HepG2 (cell line): ENCODE measurements around the gene SEMA3F.

Source experiments
- ARNTL ChIP-seq: sonication (generic); formaldehyde crosslinking; IDR thresholded peaks from 2 replicates; pipeline ENCODE4 v1.4.0; 2020; ENCODE audit warnings: mild to moderate bottlenecking, missing genetic modification reagents
- TAF1 ChIP-seq: sonication (generic); formaldehyde crosslinking; IDR thresholded peaks from 2 replicates; pipeline ENCODE4 v1.4.0; 2020; ENCODE audit warnings: missing genetic modification reagents
- ZNF33B ChIP-seq: sonication (generic); formaldehyde crosslinking; IDR thresholded peaks from 2 replicates; pipeline ENCODE4 v1.5.1; 2020; ENCODE audit warnings: mild to moderate bottlenecking, missing genetic modification reagents
- ZSCAN20 ChIP-seq: sonication (generic); formaldehyde crosslinking; IDR thresholded peaks from 2 replicates; pipeline ENCODE4 v1.4.0; 2020; ENCODE audit warnings: missing genetic modification reagents, mild to moderate bottlenecking, borderline replicate concordance
- TF ChIP-seq, protein P1 (sequence below): sonication (generic); formaldehyde crosslinking; IDR thresholded peaks from 2 replicates; pipeline ENCODE4 v1.4.0; 2020; ENCODE audit warnings: missing genetic modification reagents, borderline replicate concordance
- TF ChIP-seq, protein P2 (sequence below): sonication (generic); formaldehyde crosslinking; IDR thresholded peaks from 2 replicates; pipeline ENCODE4 v1.5.0; 2020; ENCODE audit warnings: mild to moderate bottlenecking, missing genetic modification reagents, moderate library complexity

DNA sequence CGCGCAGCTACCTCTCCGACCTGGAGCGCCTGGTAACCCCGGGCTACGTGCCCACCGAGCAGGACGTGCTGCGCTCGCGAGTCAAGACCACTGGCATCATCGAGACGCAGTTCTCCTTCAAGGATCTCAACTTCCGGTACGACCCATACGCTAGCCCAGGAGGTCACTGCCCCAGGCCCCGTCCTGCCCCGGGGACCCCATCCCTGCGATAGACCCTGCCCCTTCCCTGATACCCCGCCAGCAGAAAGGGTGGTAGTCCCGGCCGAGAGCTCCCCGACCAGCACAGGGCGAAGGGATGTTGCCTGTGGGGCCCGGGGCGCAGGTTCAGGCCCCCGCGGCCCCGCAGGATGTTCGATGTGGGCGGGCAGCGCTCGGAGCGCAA lies 38.6 kb downstream of the SEMA3F start:
- TF ChIP-seq ARNTL, result no peak
- TF ChIP-seq ZNF33B, result no peak
- no peak for TF ChIP-seq ZSCAN20 (CRISPR knock-in tag)
- no peak for TF ChIP-seq TAF1 (CRISPR knock-in tag)
- TF ChIP-seq, protein P1, sequence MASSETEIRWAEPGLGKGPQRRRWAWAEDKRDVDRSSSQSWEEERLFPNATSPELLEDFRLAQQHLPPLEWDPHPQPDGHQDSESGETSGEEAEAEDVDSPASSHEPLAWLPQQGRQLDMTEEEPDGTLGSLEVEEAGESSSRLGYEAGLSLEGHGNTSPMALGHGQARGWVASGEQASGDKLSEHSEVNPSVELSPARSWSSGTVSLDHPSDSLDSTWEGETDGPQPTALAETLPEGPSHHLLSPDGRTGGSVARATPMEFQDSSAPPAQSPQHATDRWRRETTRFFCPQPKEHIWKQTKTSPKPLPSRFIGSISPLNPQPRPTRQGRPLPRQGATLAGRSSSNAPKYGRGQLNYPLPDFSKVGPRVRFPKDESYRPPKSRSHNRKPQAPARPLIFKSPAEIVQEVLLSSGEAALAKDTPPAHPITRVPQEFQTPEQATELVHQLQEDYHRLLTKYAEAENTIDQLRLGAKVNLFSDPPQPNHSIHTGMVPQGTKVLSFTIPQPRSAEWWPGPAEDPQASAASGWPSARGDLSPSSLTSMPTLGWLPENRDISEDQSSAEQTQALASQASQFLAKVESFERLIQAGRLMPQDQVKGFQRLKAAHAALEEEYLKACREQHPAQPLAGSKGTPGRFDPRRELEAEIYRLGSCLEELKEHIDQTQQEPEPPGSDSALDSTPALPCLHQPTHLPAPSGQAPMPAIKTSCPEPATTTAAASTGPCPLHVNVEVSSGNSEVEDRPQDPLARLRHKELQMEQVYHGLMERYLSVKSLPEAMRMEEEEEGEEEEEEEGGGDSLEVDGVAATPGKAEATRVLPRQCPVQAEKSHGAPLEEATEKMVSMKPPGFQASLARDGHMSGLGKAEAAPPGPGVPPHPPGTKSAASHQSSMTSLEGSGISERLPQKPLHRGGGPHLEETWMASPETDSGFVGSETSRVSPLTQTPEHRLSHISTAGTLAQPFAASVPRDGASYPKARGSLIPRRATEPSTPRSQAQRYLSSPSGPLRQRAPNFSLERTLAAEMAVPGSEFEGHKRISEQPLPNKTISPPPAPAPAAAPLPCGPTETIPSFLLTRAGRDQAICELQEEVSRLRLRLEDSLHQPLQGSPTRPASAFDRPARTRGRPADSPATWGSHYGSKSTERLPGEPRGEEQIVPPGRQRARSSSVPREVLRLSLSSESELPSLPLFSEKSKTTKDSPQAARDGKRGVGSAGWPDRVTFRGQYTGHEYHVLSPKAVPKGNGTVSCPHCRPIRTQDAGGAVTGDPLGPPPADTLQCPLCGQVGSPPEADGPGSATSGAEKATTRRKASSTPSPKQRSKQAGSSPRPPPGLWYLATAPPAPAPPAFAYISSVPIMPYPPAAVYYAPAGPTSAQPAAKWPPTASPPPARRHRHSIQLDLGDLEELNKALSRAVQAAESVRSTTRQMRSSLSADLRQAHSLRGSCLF, result no peak
- TF ChIP-seq, protein P2, sequence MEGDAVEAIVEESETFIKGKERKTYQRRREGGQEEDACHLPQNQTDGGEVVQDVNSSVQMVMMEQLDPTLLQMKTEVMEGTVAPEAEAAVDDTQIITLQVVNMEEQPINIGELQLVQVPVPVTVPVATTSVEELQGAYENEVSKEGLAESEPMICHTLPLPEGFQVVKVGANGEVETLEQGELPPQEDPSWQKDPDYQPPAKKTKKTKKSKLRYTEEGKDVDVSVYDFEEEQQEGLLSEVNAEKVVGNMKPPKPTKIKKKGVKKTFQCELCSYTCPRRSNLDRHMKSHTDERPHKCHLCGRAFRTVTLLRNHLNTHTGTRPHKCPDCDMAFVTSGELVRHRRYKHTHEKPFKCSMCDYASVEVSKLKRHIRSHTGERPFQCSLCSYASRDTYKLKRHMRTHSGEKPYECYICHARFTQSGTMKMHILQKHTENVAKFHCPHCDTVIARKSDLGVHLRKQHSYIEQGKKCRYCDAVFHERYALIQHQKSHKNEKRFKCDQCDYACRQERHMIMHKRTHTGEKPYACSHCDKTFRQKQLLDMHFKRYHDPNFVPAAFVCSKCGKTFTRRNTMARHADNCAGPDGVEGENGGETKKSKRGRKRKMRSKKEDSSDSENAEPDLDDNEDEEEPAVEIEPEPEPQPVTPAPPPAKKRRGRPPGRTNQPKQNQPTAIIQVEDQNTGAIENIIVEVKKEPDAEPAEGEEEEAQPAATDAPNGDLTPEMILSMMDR, result no peak
